GM23338 (cell line): ENCODE results near the gene RPS6KB1. TPM values are rescaled to one million over a fixed set of nuclear protein-coding genes. Genes with fewer than 3 reads are reported as not detected.

Experiments
- ATAC-seq: fragments of 200-7000 bp; cut with Tn5 transposase; 3 replicates; pipeline ENCODE4 v1.9.1; 2020
- DNase-seq: peaks from one replicate; pipeline ENCODE4 v3.0.0-alpha.2; 2015; ENCODE audit warnings: low spot score
- H2AFZ ChIP-seq: fragments of 200-600 bp; sonication (generic); 2 replicates; pipeline ENCODE4 v1.8.0; 2016; ENCODE audit warnings: antibody characterized with exemption, mild to moderate bottlenecking, moderate library complexity
- H3F3A ChIP-seq: fragments of 200-600 bp; sonication (generic); replicated peaks from 2 replicates; pipeline ENCODE4 v1.8.0; 2017; ENCODE audit warnings: antibody characterized with exemption, mixed run types, low read depth
- H3K27ac ChIP-seq: fragments of 200-600 bp; sonication (generic); 2 replicates; pipeline ENCODE4 v1.6.1; 2016; ENCODE audit warnings: low read depth
- H3K27me3 ChIP-seq: fragments of 200-600 bp; sonication (generic); 2 replicates; pipeline ENCODE4 v1.8.0; 2016; ENCODE audit warnings: mild to moderate bottlenecking, mixed run types, moderate library complexity; ENCODE audit not compliant: insufficient read depth
- H3K36me3 ChIP-seq: fragments of 200-600 bp; sonication (generic); 2 replicates; pipeline ENCODE4 v1.8.0; 2016; ENCODE audit warnings: mild to moderate bottlenecking; ENCODE audit not compliant: insufficient read depth
- H3K4me1 ChIP-seq: fragments of 200-600 bp; sonication (generic); 2 replicates; pipeline ENCODE4 v1.8.0; 2016; ENCODE audit warnings: mild to moderate bottlenecking, moderate library complexity; ENCODE audit not compliant: insufficient read depth
- H3K4me2 ChIP-seq: fragments of 200-600 bp; sonication (generic); 2 replicates; pipeline ENCODE4 v1.7.1; 2017; ENCODE audit warnings: mixed run types
- H3K4me3 ChIP-seq: fragments of 200-600 bp; sonication (generic); 2 replicates; pipeline ENCODE4 v1.6.1; 2016; ENCODE audit warnings: mixed run types
- H3K79me2 ChIP-seq: fragments of 200-600 bp; sonication (generic); replicated peaks from 2 replicates; pipeline ENCODE4 v1.8.0; 2017; ENCODE audit warnings: mild to moderate bottlenecking; ENCODE audit not compliant: insufficient read depth
- H3K9me2 ChIP-seq: fragments of 200-600 bp; sonication (generic); 2 replicates; pipeline ENCODE4 v1.8.0; 2017; ENCODE audit not compliant: insufficient read depth
- H4K20me1 ChIP-seq: fragments of 200-600 bp; sonication (generic); replicated peaks from 2 replicates; pipeline ENCODE4 v1.8.0; 2017; ENCODE audit warnings: mild to moderate bottlenecking; ENCODE audit not compliant: insufficient read depth
- H3K27ac Mint-ChIP-seq: 2 replicates; pipeline ENCODE4 v1.8.0; 2020; ENCODE audit warnings: inconsistent platforms, mild to moderate bottlenecking, moderate library complexity, mixed read lengths
- H3K27me3 Mint-ChIP-seq: 3 replicates; pipeline ENCODE4 v1.8.0; 2022; ENCODE audit warnings: low read depth, mild to moderate bottlenecking, moderate library complexity, mixed read lengths, inconsistent platforms; ENCODE audit not compliant: insufficient read depth, poor library complexity
- H3K36me3 Mint-ChIP-seq: 3 replicates; pipeline ENCODE4 v1.8.0; 2021; ENCODE audit warnings: low read depth, mild to moderate bottlenecking, inconsistent platforms, moderate library complexity, mixed read lengths
- H3K4me1 Mint-ChIP-seq: 3 replicates; pipeline ENCODE4 v1.8.0; 2020; ENCODE audit warnings: mild to moderate bottlenecking, inconsistent platforms, mixed read lengths
- H3K4me3 Mint-ChIP-seq: 3 replicates; pipeline ENCODE4 v1.8.0; 2021; ENCODE audit warnings: moderate library complexity, mild to moderate bottlenecking, inconsistent platforms, mixed read lengths
- H3K9me3 Mint-ChIP-seq: 3 replicates; pipeline ENCODE4 v1.8.0; 2020; ENCODE audit warnings: moderate library complexity, mild to moderate bottlenecking, inconsistent platforms, mixed read lengths
- CREB1 ChIP-seq: fragments of 250-450 bp; sonication (Bioruptor Pico); IDR thresholded peaks from 2 replicates; pipeline ENCODE4 v1.5.0; 2020; ENCODE audit warnings: low read depth, mild to moderate bottlenecking, moderate library complexity
- CTCF ChIP-seq, 2 experiments: fragments of 200-600 bp in 1 of 2; sonication (generic) in 1 of 2; conservative IDR thresholded peaks; 2 replicates each; pipeline versions ENCODE4 v1.5.1 to v1.6.1; 2016 to 2017; ENCODE audit warnings: antibody characterized with exemption in 2 of 2, low read depth in 2 of 2, mild to moderate bottlenecking in 2 of 2, moderate library complexity in 1 of 2
- ETS1 ChIP-seq: IDR thresholded peaks from 2 replicates; pipeline ENCODE4 v1.6.1; 2016; ENCODE audit warnings: antibody characterized with exemption
- EZH2 ChIP-seq: fragments of 200-600 bp; sonication (generic); IDR thresholded peaks from one replicate; pipeline ENCODE4 v1.8.0; 2017; ENCODE audit warnings: antibody characterized with exemption, mild to moderate bottlenecking, low read depth; ENCODE audit not compliant: unreplicated experiment
- EZH2phosphoT487 ChIP-seq: fragments of 200-600 bp; sonication (generic); IDR thresholded peaks from one replicate; pipeline ENCODE4 v1.8.1; 2018; ENCODE audit warnings: antibody characterized with exemption; ENCODE audit not compliant: unreplicated experiment
- JUNB ChIP-seq: IDR thresholded peaks from one replicate; pipeline ENCODE4 v1.6.1; 2016; ENCODE audit warnings: antibody characterized with exemption; ENCODE audit not compliant: unreplicated experiment
- NANOG ChIP-seq: IDR thresholded peaks from 2 replicates; pipeline ENCODE4 v1.6.1; 2016; ENCODE audit warnings: antibody characterized with exemption, borderline replicate concordance
- POLR2AphosphoS5 ChIP-seq: IDR thresholded peaks from 2 replicates; pipeline ENCODE4 v1.6.1; 2016; ENCODE audit warnings: antibody characterized with exemption, low read depth
- REST ChIP-seq: IDR thresholded peaks from one replicate; pipeline ENCODE4 v1.6.1; 2018; ENCODE audit warnings: antibody characterized with exemption; ENCODE audit not compliant: unreplicated experiment
- STAT1 ChIP-seq: IDR thresholded peaks from one replicate; pipeline ENCODE4 v1.6.1; 2016; ENCODE audit warnings: antibody characterized with exemption; ENCODE audit not compliant: unreplicated experiment
- ZNF114 ChIP-seq: fragments of 250-450 bp; sonication (Bioruptor Pico); IDR thresholded peaks from 2 replicates; pipeline ENCODE4 v1.5.0; 2020; ENCODE audit warnings: mild to moderate bottlenecking, moderate library complexity
- ZNF331 ChIP-seq: fragments of 250-450 bp; sonication (Bioruptor Pico); IDR thresholded peaks from 2 replicates; pipeline ENCODE4 v1.5.0; 2020; ENCODE audit warnings: low read depth, mild to moderate bottlenecking, moderate library complexity
- ZNF462 ChIP-seq: fragments of 250-450 bp; sonication (Bioruptor Pico); IDR thresholded peaks from 2 replicates; pipeline ENCODE4 v1.5.0; 2020; ENCODE audit warnings: mild to moderate bottlenecking, moderate library complexity
- polyA plus RNA-seq: library from polyadenylated mRNA; unstranded; fragments of >200 nt; fragmentation: Nextera tagmentation; extraction: Ambion mirVana; gene quantifications from 2 replicates; pipeline ENCODE4 v1.2.1, GENCODE V29; 2016
- total RNA-seq: library from RNA; depleted of rRNA; stranded (reverse); fragments of >200 nt; shearing (Covaris generic); gene quantifications from 2 replicates; pipeline ENCODE4 v1.2.3, GENCODE V29; 2014

The RPS6KB1 gene
- total and polyA plus RNA-seq, 2 experiments from 2014 or later = 19.5 to 21.7 TPM

GRCh38 chr17:59884861-59885260 lies 8.1 kb upstream of the RPS6KB1 start:
- Histone ChIP-seq H3K27ac (no peak overlapping the region), H3K79me2 (no peaks in the 10 kb centered on the region), H3K4me1 (no peaks in the 10 kb centered on the region), H2AFZ (no peak overlapping the region), H4K20me1 (no peaks in the 10 kb centered on the region; the same call in 1 of the 2 replicates), H3K4me2 (no peak overlapping the region), H3K4me3 (no peak overlapping the region), H3F3A (0 out of 2 replicates have a peak, but pooled peaks cover 6% of the 10 kb centered on the region), H3K27me3 (no peaks in the 10 kb centered on the region), H3K9me2 (no peaks in the 10 kb centered on the region), H3K36me3 (peaks cover 16% of the 10 kb centered on the region)
- DNase-seq (no peak), ATAC-seq (no peak)
- no peaks in the 10 kb centered on the region for H3K4me1 Mint-ChIP-seq
- no peaks in the 10 kb centered on the region; the same call in 2 of the 3 replicates for H3K9me3 Mint-ChIP-seq
- H3K27ac Mint-ChIP-seq = no peak overlapping the region
- H3K4me3 Mint-ChIP-seq = no peak overlapping the region
- TF ChIP-seq CTCF (conservative IDR thresholded peaks at IDR 0.05; ENCODE audit: low read depth in 2 of 2) (no peak), ETS1 (no peak), NANOG (no peak), JUNB (no peak), REST (no peak), ZNF462 (CRISPR knock-in tag) (no peak), STAT1 (no peak), ZNF331 (CRISPR knock-in tag) (no peak), ZNF114 (CRISPR knock-in tag) (no peak), POLR2AphosphoS5 (no peak), CREB1 (CRISPR knock-in tag) (no peak), EZH2phosphoT487 (no peak), EZH2 (no peak)
- peaks cover 2% of the 10 kb centered on the region for H3K27me3 Mint-ChIP-seq
- peaks cover 46% of the 10 kb centered on the region for H3K36me3 Mint-ChIP-seq
